AG04450 (cell line): ENCODE measurements around the gene ICAM1. TPM values are rescaled to one million over a fixed set of nuclear protein-coding genes. Genes with fewer than 3 reads are reported as not detected.

ENCODE experiments used
- CTCF ChIA-PET: fragments of 300-600, 350-600 bp; formaldehyde crosslinking; extraction: SDS; loops from one replicate; lab custom pipeline; 2022; ENCODE audit warnings: antibody characterized with exemption, inconsistent platforms; lab: Charles Lee
- POLR2A ChIA-PET: fragments of 350-600 bp; formaldehyde crosslinking; extraction: SDS; loops from one replicate; lab custom pipeline; 2021; ENCODE audit warnings: antibody characterized with exemption, inconsistent platforms; lab: Yijun Ruan, JAX
- DNase-seq: peaks from one replicate; pipeline ENCODE4 v3.0.0-alpha.2; 2011; ENCODE audit warnings: low read depth, low spot score
- H3K27ac ChIP-seq: one replicate; pipeline ENCODE4 v1.5.1; 2012; ENCODE audit warnings: low read depth, low read length, control low read depth
- H3K27me3 ChIP-seq: one replicate; pipeline ENCODE4 v1.6.0; 2012; ENCODE audit warnings: low read length; ENCODE audit not compliant: control insufficient read depth, insufficient read depth
- H3K4me3 ChIP-seq: 2 replicates; pipeline ENCODE4 v1.5.1; 2011; ENCODE audit warnings: mild to moderate bottlenecking, low read depth, low read length, control low read depth
- H3K9me3 ChIP-seq: 2 replicates; pipeline ENCODE4 v1.5.1; 2012; ENCODE audit warnings: low read length; ENCODE audit not compliant: control insufficient read depth, insufficient read depth
- polyA plus RNA-seq: library from polyadenylated mRNA; depleted of rRNA; stranded (reverse); fragments of >200 nt; gene quantifications from 2 replicates; pipeline ENCODE4 v1.2.3, GENCODE V29; 2011
- TF ChIP-seq, protein P1 (sequence below): IDR thresholded peaks from 2 replicates; pipeline ENCODE4 v1.5.1; 2011; ENCODE audit warnings: low read depth, low read length, control low read depth, inconsistent platforms

Gene ICAM1
- polyA plus RNA-seq, 1 experiment: 40.4 TPM

DNA sequence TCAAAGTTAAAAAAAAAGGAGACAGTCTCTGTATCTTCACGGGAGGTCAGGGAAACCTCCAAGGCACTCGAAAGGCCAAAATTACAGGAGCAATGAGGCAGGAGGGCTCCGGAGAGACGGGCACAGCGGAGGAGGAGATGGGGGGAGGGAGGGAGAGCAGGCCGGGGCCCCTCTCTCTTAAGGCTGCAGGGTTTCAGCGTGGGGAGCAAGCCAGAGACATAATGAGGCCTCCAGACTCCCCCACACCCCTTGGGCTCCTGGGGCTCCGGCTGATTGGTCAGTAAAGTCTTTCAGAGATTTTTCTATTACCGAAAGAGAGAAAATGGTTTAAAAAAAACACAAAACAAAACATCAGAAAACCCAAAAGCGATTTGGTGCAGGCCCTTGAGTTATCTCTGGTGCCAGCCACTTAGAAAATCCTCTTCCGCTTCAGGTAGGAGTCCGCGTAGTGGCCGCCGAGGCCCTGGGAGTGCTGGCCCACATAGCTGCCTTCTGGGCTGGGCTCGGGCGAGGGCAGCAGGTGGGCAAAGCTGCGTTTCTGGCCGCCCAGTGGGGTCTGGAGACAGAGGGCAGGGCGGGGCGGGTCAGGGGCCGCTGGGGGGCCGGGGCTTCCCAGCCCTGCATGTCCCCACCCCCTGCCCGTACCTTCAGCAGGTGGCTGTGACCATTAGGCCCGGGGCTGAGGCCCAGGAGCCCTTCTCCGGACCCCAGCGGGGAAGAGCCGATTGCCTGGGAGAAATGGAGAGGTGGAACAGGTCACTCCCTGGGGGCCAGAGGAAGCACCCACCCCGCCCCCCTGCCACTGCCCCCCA is 46.3 kb downstream of the ICAM1 start:
- Histone ChIP-seq H3K4me3 (no peak overlapping the region), H3K27ac (no peak overlapping the region), H3K27me3 (no peaks in the 10 kb centered on the region), H3K9me3 (no peaks in the 10 kb centered on the region; the same call in 1 of the 2 replicates)
- TF ChIP-seq, protein P1, sequence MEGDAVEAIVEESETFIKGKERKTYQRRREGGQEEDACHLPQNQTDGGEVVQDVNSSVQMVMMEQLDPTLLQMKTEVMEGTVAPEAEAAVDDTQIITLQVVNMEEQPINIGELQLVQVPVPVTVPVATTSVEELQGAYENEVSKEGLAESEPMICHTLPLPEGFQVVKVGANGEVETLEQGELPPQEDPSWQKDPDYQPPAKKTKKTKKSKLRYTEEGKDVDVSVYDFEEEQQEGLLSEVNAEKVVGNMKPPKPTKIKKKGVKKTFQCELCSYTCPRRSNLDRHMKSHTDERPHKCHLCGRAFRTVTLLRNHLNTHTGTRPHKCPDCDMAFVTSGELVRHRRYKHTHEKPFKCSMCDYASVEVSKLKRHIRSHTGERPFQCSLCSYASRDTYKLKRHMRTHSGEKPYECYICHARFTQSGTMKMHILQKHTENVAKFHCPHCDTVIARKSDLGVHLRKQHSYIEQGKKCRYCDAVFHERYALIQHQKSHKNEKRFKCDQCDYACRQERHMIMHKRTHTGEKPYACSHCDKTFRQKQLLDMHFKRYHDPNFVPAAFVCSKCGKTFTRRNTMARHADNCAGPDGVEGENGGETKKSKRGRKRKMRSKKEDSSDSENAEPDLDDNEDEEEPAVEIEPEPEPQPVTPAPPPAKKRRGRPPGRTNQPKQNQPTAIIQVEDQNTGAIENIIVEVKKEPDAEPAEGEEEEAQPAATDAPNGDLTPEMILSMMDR: no peak
- DNase-seq: no peak
- ChIA-PET POLR2A (interaction anchor here (0.8 to 1.7 kb wide), 4 partner anchors 13 to 48 kb away, joined by 3 to 9 read pairs (median 4); partner anchors contain the start of gene RAVER1), CTCF (interaction anchor here (1.2 kb wide), 1 partner anchor 73 kb away, joined by 8 read pairs; no protein-coding TSS in a partner anchor)

DNA sequence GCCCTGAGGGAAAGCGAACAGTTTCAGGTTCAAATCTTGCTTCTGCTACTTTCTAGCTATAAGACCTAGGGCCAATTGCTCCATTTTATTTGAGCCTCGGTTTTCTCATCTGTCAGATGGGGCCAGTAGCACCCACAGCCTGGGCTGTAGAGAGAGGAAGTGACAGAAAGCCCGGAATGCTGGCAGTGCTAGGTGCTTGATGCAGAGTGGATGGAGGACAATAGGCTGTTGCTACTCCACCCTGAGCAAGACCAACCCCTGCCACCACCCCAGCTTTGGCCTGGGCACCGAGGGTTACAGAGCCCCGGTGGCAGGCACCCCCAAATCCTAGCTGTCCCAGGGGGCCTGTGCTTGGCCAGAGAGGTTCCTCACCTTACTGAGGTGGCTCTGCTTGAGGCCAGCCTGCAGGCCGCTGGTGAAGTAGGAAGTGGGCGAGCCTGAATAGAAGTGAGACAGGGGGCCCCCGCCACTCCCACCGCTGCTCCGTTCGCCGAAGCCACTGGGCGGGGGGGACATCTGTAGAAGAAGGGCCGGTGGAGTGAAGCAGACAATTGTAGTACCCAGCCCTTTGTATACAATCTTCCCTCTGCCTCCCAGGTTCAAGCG is 47.0 kb downstream of the ICAM1 start:
- Histone ChIP-seq H3K4me3 (no peak overlapping the region), H3K27ac (no peak overlapping the region), H3K27me3 (no peaks in the 10 kb centered on the region), H3K9me3 (no peaks in the 10 kb centered on the region; the same call in 1 of the 2 replicates)
- TF ChIP-seq, protein P1: no peak
- ChIA-PET POLR2A (interaction anchor here (1.6 to 1.7 kb wide), 2 partner anchors 15 to 17 kb away, joined by 4 to 9 read pairs; partner anchors contain the start of gene RAVER1), CTCF (no interaction called here)
- no peak for DNase-seq

DNA sequence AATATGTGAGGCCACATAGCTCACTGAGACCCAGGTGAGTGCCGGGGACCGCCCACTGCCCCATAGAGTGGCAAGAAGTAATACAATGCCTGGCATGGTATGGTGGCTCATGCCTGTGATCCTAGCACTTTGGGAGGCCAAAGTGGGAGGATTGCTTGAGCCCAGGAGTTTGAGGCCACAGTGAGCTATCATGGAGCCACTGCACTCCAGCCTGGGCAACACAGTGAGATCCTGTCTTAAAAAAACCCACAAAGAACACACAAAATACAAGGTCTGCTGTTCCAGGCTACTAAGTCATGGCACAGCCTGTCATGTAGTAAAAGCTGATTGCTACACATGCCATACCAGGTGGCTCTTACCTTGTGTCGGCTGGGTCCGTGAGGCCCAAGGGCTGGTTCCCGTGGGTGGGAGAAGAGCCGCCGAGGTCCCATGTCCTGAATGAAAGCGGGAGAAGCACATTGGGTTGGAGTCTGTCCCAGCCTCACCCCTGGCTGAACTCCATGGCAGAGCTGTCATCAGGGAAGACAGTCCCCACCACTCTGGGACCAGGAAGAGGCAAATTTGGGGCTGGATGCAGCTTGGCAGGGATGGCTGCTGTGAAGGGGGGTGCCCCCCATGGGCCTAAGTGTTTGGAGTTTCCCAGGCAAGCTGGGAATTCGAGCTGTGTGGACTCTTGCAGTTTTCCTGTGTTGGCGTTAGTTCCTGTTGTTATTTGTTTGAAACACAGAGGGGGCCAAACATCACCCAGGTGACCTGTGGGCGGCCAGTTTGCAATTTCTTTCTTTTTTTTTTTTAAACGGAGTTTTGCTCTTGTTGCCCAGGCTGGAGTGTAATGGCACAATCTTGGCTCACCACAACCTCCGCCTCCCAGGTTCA is 48.1 kb downstream of the ICAM1 start:
- POLR2A ChIA-PET: interaction anchor here (0.7 to 1.6 kb wide), 2 partner anchors 12 to 16 kb away, joined by 3 to 4 read pairs; no protein-coding TSS in a partner anchor
- Histone ChIP-seq H3K4me3 (no peak overlapping the region), H3K27ac (no peak overlapping the region), H3K27me3 (no peaks in the 10 kb centered on the region), H3K9me3 (no peaks in the 10 kb centered on the region; the same call in 1 of the 2 replicates)
- CTCF ChIA-PET: no interaction called here
- TF ChIP-seq, protein P1: no peak
- DNase-seq: no peak

DNA sequence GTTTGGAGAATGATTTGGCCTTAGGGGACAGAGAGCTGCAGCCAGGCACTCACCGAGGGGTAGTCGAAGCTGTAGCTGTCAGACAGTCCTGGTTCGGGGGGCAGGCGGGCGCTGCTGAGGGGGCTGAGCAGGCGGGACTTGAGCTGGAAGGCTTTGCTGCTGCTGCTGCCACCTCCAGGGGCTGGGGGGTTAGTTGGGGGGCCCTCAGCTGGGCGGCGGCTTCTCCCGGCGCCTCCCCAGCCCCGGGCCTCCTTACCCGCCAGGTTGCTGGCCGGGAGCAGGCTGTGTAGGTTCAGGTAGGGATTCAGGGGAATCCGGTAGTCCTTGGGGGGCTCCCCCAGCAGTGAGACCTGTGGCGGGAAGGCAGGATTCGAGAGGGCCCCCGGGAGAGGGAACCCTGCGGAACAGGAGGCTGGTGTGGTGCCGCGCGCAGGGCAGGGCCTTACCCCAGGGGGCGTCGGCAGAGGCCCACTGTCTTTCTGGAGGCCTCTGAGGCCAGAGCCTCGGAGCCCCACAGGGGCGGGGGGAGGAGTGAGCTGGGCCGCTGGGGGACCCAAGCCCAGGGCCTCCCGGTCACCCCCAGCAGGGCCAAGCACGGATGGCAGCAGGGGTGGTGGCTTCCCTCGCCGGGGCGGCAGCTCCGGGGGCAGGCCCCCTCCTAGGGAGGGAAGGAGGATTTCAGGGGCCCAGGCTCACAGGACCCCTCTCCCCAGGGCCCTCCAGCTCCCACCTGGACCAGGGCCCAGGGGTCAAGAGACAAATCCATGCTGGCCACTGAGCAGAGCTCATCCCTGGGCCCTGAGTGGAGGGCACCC is 49.9 kb downstream of the ICAM1 start:
- H3K27me3 ChIP-seq: no peaks in the 10 kb centered on the region
- no peak overlapping the region for H3K4me3 ChIP-seq
- no peak overlapping the region for H3K27ac ChIP-seq
- no peaks in the 10 kb centered on the region; the same call in 1 of the 2 replicates for H3K9me3 ChIP-seq
- TF ChIP-seq, protein P1: no peak
- ChIA-PET POLR2A (no interaction called here), CTCF (no interaction called here)
- DNase-seq: no peak
